Epidermal melanocyte (primary cell): ENCODE measurements around the gene RHEB.

Experiments used
- DNase-seq: peaks from one replicate; pipeline ENCODE4 v3.0.0; 2011; ENCODE audit warnings: low spot score; ENCODE audit not compliant: insufficient read length

Gene RHEB

GRCh38 chr7:151504715-151505326, 14.9 kb downstream of the RHEB start:
- DNase-seq, result no peak

- DNase-seq, result no peak
Measured at GRCh38 chr7:151503902-151504714, 15.6 kb downstream of the RHEB start.

- DNase-seq, result no peak
Measured at GRCh38 chr7:151501676-151502075, 18.0 kb downstream of the RHEB start.

- DNase-seq, result no peak
Measured at GRCh38 chr7:151498495-151498894, 21.2 kb downstream of the RHEB start.

- no peak for DNase-seq
Measured at GRCh38 chr7:151497306-151497871, 22.3 kb downstream of the RHEB start.

- no peak for DNase-seq
Measured at GRCh38 chr7:151495360-151495759, 24.3 kb downstream of the RHEB start.

- DNase-seq, result no peak
Measured at GRCh38 chr7:151494298-151495284, 25.1 kb downstream of the RHEB start.

- no peak for DNase-seq
Measured at GRCh38 chr7:151493083-151493482, 26.6 kb downstream of the RHEB start.

- DNase-seq, result no peak
Measured at GRCh38 chr7:151491859-151492258, 27.8 kb downstream of the RHEB start.

- no peak for DNase-seq
Measured at GRCh38 chr7:151490456-151491105, 29.1 kb downstream of the RHEB start.

- DNase-seq, result no peak
Measured at GRCh38 chr7:151489498-151489897, 30.2 kb downstream of the RHEB start.

- DNase-seq, result no peak
Measured at GRCh38 chr7:151488096-151488495, 31.6 kb downstream of the RHEB start.

- no peak for DNase-seq
Measured at GRCh38 chr7:151487228-151487627, 32.5 kb downstream of the RHEB start.

GRCh38 chr7:151486074-151486473, 33.6 kb downstream of the RHEB start:
- DNase-seq, result no peak

GRCh38 chr7:151484971-151485707, 34.6 kb downstream of the RHEB start:
- DNase-seq, result no peak

GRCh38 chr7:151483711-151483983, 36.0 kb downstream of the RHEB start:
- DNase-seq, result no peak

- DNase-seq, result no peak
Measured at GRCh38 chr7:151482883-151483710, 36.6 kb downstream of the RHEB start.

- no peak for DNase-seq
Measured at GRCh38 chr7:151481650-151482505, 37.8 kb downstream of the RHEB start.

GRCh38 chr7:151477867-151478266, 41.8 kb downstream of the RHEB start:
- no peak for DNase-seq
